T-helper 2 cell treated with Interferon-gamma antibody and Interleukin-4, amounts not matched to agents 5 μg/mL and 100 μg/mL, for 36 hours (primary cell): ENCODE data around the gene HOXC13.

Source experiments
- DNase-seq: peaks from one replicate; pipeline ENCODE4 v3.0.0; 2021; ENCODE audit warnings: low spot score
- H3K27ac Mint-ChIP-seq: one replicate; pipeline ENCODE4 v1.8.0; 2021; ENCODE audit warnings: mild to moderate bottlenecking, mixed read lengths
- H3K27me3 Mint-ChIP-seq: one replicate; pipeline ENCODE4 v1.8.0; 2021; ENCODE audit warnings: low read depth, mixed read lengths
- H3K36me3 Mint-ChIP-seq: one replicate; pipeline ENCODE4 v1.8.0; 2021; ENCODE audit warnings: low read depth, mixed read lengths
- H3K4me1 Mint-ChIP-seq: one replicate; pipeline ENCODE4 v1.8.0; 2021; ENCODE audit warnings: low read depth, mixed read lengths
- H3K4me3 Mint-ChIP-seq: one replicate; pipeline ENCODE4 v1.8.0; 2022; ENCODE audit warnings: mild to moderate bottlenecking, moderate library complexity, mixed read lengths
- H3K9me3 Mint-ChIP-seq: one replicate; pipeline ENCODE4 v1.8.0; 2021; ENCODE audit warnings: mixed read lengths

Gene HOXC13

DNA sequence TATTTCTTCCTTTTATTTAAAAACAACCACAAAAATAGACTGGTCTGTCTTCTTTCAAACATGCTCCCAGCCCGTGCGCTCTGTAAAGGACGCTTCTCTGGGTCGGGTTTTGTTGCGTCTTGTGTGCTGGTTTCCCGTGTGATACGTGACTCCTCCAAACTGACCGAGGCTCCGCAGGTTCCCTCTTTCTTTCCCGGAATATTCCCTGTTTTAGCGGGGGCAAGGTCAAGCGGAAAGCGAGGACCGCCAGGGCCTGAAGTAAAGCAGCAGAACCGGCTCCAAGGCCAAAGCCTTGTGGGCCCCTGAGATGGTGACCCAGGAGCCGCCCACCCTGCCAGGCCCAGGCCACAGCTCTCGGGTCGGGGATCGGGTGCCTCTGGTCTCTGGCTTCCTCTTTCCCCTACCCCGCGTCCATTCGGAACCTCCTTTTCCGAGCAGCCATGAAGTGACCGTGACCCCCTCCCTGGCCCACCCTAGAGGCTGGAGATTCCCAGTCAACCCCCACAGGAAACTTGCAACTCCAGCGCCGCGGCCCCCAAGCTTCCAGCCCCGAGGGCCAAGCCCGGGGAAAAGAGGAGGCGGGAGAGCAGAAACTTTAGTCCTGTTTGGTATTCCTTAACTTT, 45.4 kb downstream of the HOXC13 start:
- no peaks in the 10 kb centered on the region for H3K36me3 Mint-ChIP-seq
- H3K27ac Mint-ChIP-seq, result no peak overlapping the region
- peaks cover 95% of the 10 kb centered on the region for H3K27me3 Mint-ChIP-seq
- H3K9me3 Mint-ChIP-seq, result no peaks in the 10 kb centered on the region
- no peak for DNase-seq
- H3K4me3 Mint-ChIP-seq, result no peak overlapping the region
- H3K4me1 Mint-ChIP-seq, result peaks cover 15% of the 10 kb centered on the region

DNA sequence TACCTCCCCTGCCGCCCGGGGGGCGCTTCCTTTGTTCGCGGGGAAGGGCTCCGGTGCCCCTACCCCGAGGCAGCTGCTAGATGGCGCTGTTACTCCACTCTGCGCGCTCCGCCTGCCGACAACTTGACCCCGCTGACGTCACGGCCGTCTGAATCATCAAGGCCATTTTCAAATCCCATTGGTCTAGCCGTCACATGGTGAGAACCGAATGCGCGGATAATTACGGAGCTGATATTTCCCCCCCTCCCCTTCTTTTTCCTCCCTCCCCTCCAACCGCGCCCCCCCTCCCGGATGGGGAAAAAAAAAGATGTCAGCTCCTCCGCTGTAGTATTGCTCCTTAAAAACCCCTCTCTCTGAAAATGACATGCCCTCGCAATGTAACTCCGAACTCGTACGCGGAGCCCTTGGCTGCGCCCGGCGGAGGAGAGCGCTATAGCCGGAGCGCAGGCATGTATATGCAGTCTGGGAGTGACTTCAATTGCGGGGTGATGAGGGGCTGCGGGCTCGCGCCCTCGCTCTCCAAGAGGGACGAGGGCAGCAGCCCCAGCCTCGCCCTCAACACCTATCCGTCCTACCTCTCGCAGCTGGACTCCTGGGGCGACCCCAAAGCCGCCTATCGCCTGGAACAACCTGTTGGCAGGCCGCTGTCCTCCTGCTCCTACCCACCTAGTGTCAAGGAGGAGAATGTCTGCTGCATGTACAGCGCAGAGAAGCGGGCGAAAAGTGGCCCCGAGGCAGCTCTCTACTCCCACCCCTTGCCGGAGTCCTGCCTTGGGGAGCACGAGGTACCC, 46.5 kb downstream of the HOXC13 start, which contains the start of gene HOXC10:
HOXC10 (plus strand) TSS at position 246 of the 791 bp plus-strand sequence; CDS start at position 360, 114 bp downstream.
- Mint-ChIP-seq H3K4me3 (peak within 1 kb of the TSS; percentile 52), H3K4me1 (peaks cover 24% of the 10 kb centered on the region), H3K27me3 (peaks cover 95% of the 10 kb centered on the region), H3K9me3 (no peaks in the 10 kb centered on the region), H3K36me3 (no peaks in the 10 kb centered on the region), H3K27ac (peak within 1 kb of the TSS; percentile 77)
- DNase-seq, result peak; percentile 74

DNA sequence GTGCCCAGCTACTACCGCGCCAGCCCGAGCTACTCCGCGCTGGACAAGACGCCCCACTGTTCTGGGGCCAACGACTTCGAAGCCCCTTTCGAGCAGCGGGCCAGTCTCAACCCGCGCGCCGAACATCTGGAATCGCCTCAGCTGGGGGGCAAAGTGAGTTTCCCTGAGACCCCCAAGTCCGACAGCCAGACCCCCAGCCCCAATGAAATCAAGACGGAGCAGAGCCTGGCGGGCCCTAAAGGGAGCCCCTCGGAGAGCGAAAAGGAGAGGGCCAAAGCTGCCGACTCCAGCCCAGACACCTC, 47.0 kb downstream of the HOXC13 start:
- H3K36me3 Mint-ChIP-seq, result no peaks in the 10 kb centered on the region
- peak overlapping the region; percentile 52 for H3K4me3 Mint-ChIP-seq
- no peak for DNase-seq
- H3K27ac Mint-ChIP-seq, result no peak overlapping the region
- peaks cover 28% of the 10 kb centered on the region for H3K4me1 Mint-ChIP-seq
- peaks cover 95% of the 10 kb centered on the region for H3K27me3 Mint-ChIP-seq
- H3K9me3 Mint-ChIP-seq, result no peaks in the 10 kb centered on the region

DNA sequence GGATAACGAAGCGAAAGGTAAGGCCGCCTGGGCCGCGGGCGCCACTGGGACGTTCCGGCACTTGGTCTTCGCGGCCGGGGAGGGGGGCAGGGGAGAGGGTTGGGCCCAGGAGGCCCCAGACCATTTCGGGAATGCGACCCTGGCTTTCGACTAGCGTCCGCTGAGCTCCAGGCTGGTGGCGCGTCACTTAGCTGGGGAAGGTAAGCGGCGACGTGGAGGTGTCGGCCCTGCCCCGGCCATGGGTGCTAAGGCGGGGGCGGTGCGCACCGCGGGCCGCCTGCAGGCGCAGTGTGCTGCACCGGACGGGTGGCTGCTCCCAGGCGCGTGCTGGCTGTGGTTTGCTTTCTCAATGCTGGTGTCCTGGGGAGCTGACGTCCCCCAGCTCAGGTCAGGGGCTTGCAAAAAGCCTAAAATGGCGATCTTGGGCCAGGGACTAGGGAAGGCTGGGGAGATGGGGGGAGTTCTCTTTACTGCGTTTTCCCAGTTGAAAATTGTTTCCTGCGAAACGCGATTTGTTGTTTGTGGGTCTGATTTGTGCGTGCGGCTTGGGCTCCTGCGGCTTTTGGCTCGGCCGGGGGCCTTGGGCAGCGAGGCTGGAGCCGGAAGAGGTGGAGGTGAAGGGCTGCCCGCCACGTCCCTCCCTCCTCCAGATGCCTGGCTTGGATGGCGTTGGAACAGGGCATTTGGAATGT, 47.5 kb downstream of the HOXC13 start:
- H3K36me3 Mint-ChIP-seq, result no peaks in the 10 kb centered on the region
- DNase-seq, result no peak
- peaks cover 95% of the 10 kb centered on the region for H3K27me3 Mint-ChIP-seq
- no peaks in the 10 kb centered on the region for H3K9me3 Mint-ChIP-seq
- peak overlapping the region; percentile 48 for H3K4me3 Mint-ChIP-seq
- H3K27ac Mint-ChIP-seq, result no peak overlapping the region
- peaks cover 28% of the 10 kb centered on the region for H3K4me1 Mint-ChIP-seq

DNA sequence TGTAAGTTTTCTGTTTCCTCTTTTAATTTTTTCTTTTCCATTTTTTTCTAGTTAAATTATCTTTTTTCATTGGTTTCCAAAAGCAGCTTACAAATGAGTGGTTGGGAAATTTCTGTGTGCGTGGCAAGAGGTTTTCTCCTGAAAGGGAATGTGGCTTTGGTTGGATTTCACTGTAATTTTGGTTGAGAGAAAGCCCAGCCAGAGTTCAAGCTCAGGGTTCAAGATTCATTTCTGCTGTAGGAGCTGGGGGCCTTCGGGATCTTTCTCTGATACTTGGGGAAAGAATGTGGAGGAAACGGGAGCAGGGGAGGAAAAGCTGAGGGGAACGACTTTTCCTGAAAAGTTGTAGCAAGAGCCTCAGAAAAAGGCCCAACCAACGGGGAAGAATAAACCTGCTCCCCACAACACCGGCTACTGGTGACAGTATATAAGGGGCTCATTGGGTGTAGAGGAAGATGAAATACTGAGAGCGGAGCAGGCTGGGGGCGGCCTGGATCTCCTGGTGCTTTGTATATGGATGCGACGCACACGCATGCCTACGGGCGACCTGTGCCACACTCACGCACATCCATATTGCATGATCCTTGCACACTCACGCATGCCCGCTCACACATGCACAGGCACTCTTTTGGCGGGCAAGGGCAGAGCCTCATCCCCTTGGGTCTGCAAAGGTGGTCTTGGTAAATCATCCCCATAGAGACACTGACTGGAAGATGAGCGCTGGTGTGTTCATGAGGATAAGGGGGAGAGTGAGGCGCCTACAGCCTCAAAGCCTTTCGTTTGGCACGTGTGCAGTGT, 48.3 kb downstream of the HOXC13 start:
- no peak overlapping the region for H3K27ac Mint-ChIP-seq
- no peak for DNase-seq
- no peak overlapping the region for H3K4me3 Mint-ChIP-seq
- no peaks in the 10 kb centered on the region for H3K36me3 Mint-ChIP-seq
- peaks cover 28% of the 10 kb centered on the region for H3K4me1 Mint-ChIP-seq
- H3K9me3 Mint-ChIP-seq, result no peaks in the 10 kb centered on the region
- peaks cover 94% of the 10 kb centered on the region for H3K27me3 Mint-ChIP-seq

DNA sequence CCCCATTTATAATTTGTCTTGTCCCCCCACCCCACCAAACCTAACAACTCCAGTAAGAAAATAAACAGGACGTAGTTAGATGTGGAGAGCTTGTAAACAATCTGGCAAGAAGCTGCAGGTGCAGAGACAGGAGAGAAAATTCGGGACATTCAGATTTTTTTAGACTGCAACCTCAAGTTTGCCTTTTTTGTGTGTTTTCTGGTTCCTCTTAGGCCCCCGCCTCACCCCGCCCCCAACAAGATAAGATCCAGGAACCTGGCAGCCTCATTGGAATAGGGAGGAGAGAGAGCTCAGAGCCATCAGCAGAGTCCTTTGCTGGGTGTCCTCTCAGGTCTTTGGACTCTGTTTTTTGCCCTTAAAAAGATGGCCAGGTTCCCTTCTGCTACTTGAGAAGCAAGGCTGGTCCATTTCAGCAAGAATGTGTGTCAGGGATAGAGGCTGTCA, 49.2 kb downstream of the HOXC13 start:
- Mint-ChIP-seq H3K27ac (no peak overlapping the region), H3K4me1 (peaks cover 28% of the 10 kb centered on the region), H3K36me3 (no peaks in the 10 kb centered on the region), H3K9me3 (no peaks in the 10 kb centered on the region), H3K27me3 (peaks cover 94% of the 10 kb centered on the region), H3K4me3 (no peak overlapping the region)
- no peak for DNase-seq

DNA sequence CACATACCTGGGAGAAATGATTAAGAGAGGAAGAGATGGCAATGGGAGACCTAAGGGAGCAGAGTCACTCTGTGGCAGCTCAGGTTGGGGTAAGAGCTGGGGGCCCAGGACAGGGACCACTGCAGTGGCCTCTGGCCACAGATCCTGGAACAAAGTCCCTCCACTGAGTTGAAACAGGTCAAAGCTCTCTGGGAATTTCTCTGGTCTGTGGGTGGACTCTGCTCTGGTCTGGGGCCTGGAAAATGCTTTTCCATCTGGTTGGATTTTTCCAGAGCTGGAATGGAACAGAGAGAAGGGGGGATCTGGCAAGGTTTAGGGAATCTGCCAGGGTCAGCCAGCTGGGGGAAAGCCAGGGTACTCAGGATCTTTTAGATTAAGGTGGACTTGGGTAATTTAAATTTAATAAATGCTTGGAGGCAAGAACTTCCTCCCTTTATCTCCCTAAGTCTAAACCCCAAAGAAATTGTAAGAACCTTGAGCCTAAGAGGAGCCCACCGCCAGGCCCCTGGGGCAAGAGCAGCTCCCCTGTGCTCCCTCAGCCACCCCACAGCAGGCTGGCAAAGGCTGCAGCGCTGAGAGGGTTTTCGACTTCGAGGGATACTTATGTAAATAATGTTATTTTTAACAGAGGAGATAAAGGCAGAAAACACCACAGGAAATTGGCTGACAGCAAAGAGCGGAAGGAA, 50.1 kb downstream of the HOXC13 start:
- Mint-ChIP-seq H3K9me3 (no peaks in the 10 kb centered on the region), H3K4me1 (peaks cover 28% of the 10 kb centered on the region), H3K27me3 (peaks cover 94% of the 10 kb centered on the region), H3K27ac (no peak overlapping the region), H3K4me3 (peak overlapping the region; percentile 2), H3K36me3 (no peaks in the 10 kb centered on the region)
- DNase-seq, result no peak

DNA sequence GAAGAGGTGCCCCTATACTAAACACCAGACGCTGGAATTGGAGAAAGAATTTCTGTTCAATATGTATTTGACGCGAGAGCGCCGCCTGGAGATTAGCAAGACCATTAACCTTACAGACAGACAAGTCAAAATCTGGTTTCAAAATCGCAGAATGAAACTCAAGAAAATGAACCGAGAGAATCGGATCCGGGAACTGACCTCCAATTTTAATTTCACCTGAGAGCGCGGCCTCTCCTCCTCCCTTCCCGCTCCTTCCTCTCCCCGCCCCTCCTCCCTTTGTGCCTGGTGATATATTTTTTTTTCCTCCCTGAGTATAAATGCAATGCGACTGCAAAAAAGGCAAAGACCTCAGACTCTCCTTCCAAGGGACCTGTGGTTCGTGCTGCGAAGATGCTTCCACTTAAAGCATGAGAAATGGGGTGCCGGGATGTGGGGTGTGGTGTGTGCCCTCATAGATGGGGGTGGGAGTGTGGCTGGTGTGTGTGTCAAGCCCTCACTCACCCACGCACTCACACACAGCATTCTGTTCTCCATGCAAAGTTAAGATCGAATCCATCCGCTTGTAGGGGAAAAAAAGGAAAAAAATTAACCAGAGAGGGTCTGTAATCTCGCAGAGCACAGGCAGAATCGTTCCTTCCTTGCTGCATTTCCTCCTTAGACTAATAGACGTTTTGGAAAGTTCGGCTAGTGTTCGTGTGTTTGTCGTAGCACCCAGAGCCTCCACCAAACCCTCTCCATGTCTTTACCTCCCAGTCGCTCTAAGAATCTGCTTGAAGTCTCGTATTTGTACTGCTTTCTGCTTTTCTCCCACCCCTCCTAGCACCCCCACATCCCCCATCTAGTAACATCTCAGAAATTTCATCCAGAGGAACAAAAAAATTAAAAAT, 50.8 kb downstream of the HOXC13 start:
- Mint-ChIP-seq H3K9me3 (no peaks in the 10 kb centered on the region), H3K36me3 (no peaks in the 10 kb centered on the region), H3K27ac (no peak overlapping the region), H3K4me1 (peaks cover 32% of the 10 kb centered on the region), H3K27me3 (peaks cover 95% of the 10 kb centered on the region), H3K4me3 (peak overlapping the region; percentile 28)
- no peak for DNase-seq

DNA sequence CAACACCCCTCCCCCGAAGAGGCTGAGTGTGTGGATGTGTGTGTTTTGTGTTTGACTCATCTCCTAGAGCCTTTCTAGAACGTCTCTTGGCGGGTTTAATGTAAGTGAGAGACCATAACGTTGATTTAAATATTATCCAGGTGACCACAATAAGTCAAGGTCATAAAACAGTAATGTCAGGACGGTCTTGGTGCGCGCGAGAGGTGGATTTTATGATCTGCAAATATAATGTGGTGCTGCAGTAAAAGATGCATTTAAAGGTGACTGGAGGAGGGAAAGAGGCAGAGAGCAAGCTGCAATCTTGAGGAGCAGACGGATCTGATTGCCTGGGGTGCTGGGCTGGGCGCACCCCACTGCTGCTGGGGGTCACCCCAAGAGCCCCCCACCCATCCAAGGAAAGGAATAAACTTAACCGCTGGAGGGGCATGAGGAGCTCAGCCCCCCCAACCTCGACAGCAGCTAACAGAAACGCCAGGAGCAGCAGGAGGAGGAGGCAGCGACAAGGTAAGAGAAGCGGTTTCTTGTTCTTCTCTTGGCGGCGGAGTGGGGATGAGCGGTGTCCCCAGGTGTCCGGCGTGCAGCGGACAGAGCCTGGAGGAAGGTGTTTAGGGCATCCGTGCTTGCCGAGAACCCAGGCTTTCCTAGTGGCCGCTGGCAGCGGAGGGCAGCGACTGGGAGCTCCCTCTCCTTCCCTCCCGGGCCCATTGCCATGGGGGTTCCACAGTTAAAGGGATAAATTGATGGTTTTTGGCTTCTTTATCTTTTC, 51.9 kb downstream of the HOXC13 start:
- no peaks in the 10 kb centered on the region for H3K36me3 Mint-ChIP-seq
- no peak overlapping the region for H3K27ac Mint-ChIP-seq
- peaks cover 92% of the 10 kb centered on the region for H3K27me3 Mint-ChIP-seq
- no peak for DNase-seq
- H3K9me3 Mint-ChIP-seq, result no peaks in the 10 kb centered on the region
- H3K4me3 Mint-ChIP-seq, result no peak overlapping the region
- peaks cover 26% of the 10 kb centered on the region for H3K4me1 Mint-ChIP-seq

DNA sequence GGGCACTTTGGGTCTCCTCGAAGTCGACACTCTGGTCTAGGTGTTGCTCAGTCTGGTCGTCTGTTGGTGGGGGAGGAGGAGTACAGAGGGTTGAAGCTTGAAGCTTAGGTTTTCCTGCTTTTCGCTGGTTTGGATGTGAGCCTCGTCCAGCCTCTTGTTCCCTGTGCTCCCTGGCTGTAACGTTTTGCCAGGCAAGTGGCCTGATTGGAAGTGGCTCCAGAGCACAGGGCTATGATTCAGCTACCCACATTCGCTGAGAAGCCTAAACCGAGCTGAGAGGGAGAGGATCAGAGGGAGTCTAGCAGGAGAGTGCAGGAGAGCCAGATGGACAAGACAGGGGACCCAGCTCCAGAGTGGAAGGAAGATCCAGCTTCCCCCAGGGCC, 52.4 kb downstream of the HOXC13 start:
- Mint-ChIP-seq H3K27me3 (peaks cover 94% of the 10 kb centered on the region), H3K4me1 (peaks cover 27% of the 10 kb centered on the region), H3K36me3 (no peaks in the 10 kb centered on the region), H3K4me3 (no peak overlapping the region), H3K27ac (no peak overlapping the region), H3K9me3 (no peaks in the 10 kb centered on the region)
- DNase-seq, result no peak

DNA sequence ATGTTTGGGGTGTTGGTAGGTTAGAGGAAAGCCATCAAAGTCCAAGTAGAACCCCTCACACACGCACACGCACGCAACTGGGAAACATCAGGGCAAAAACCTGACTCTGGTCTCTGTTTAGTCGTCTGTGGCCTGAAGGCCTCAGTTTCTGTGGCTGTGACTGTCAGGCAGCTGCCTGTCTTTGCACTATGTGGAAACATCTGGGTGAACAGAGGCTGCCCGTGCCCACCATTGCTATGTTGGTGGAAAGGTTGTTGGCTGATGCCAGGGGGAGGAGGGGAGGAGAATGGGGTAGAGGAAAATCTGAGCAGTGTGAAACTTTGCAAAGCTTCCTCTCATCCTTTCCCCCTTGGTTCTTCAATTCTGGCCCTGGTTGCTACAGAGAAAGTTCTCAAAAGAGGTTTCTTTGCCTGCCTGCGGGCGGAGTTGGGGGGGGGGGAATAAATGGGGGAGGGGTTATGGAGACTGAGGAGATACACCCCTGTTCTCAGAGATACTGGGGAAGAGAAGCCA, 53.8 kb downstream of the HOXC13 start:
- Mint-ChIP-seq H3K27me3 (peaks cover 92% of the 10 kb centered on the region), H3K4me1 (peaks cover 25% of the 10 kb centered on the region), H3K27ac (no peak overlapping the region), H3K4me3 (no peak overlapping the region), H3K36me3 (no peaks in the 10 kb centered on the region), H3K9me3 (no peaks in the 10 kb centered on the region)
- no peak for DNase-seq
